HG02571 (cell line): ENCODE data around the gene DNAJC3.
"Not testable (repeated sequence)": the region's sequence is repeated elsewhere in the genome, so short reads cannot be mapped to it uniquely, and the experiment has no call there.

Experiments used
- ATAC-seq: cut with Tn5 transposase; IDR thresholded peaks from one replicate; pipeline ENCODE4 v1.9.1; 2021; ENCODE audit warnings: mild to moderate bottlenecking, moderate library complexity; ENCODE audit not compliant: unreplicated experiment

The DNAJC3 gene

DNA sequence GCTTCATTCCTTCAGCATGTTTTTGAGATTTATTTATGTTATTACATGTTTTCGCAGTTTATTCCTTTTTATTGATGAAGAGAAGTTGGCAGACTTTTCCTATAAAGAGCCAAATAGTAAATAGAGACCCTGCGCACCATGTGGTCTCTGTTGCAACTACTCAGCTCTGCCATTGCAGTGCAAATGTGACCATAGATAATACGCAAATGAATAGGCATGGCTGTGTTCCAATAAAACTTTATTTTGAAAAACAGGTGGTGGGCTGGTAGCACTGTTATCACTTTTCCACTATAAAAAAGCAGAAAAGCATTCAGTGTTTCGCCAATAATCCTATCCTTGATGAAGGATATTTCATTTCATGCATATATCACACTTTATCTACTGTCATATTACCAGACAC, 95.0 kb downstream of the DNAJC3 start:
- no peak for ATAC-seq

DNA sequence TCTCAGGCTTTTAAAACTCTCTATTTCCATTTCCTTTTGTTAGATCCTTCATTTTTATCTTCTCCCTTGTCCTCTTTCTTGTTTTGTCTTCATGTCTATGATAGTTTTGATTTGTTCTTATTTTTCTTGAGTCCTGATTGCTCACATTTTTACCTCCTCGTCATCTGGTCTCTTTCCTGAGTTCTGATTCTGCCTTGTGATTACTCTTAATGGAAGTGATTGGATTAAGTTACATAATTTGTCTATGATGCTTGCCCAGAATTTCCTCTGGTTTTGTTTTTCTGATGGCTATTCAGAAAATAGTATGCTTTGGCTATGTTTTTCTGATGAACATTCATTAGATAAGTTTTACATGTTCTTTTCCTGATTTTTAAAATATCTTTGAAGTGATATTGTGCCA, 102.6 kb downstream of the DNAJC3 start:
- no peak for ATAC-seq

DNA sequence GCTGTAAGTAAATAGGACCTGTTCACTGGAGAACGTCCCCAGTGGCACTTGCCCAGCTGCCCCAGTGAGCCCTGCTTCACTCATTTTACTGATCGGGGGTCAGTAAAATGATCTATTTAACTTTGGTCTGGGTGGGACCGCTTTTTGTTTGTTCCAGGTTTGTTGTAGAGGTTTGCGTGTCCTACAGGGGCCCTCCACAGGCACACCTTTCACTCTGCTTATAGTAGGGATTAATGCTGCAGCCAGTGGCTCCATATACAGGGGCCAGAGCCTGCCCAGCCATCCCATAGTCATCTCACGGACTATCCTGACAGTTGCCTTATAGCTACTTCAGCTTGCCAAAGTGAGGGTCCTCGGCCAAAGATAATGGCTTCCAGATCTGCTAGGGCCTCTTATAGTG, 104.1 kb downstream of the DNAJC3 start:
- ATAC-seq, result no peak

DNA sequence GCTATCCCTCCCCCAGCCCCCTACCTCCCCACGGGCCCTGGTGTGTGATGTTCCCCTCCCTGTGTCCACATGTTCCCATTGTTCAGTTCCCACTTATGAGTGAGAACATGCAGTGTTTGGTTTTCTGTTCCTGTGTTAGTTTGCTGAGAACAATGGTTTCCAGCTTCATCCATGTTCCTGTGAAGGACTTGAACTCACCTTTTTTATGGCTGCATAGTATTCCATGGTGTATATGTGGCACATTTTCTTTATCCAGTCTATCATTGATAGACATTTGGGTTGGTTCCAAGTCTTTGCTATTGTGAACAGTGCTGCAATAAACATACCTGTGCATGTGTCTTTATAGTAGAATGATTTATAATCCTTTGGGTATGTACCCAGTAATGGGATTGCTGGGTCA, 105.0 kb downstream of the DNAJC3 start:
- not testable (repeated sequence) for ATAC-seq

DNA sequence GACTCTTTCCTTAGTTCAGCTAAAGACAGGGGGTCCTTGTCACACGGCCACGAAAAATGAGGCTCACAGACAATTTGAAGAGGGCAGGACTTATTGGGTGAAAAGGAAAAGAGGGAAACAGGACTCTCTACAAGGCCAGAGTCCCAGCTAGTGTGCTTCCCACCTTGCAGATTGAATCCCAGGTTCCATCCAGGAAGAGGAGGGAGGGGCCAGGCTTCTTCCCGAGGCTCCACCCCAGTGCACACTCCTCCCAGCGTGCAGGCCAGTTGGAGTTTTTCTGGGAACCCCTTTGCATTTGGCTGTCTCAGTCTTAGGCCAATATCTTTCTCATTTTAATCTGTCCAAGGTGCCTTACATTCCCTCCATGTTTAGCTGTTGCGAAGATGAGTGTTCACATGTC, 106.8 kb downstream of the DNAJC3 start:
- ATAC-seq, result no peak

DNA sequence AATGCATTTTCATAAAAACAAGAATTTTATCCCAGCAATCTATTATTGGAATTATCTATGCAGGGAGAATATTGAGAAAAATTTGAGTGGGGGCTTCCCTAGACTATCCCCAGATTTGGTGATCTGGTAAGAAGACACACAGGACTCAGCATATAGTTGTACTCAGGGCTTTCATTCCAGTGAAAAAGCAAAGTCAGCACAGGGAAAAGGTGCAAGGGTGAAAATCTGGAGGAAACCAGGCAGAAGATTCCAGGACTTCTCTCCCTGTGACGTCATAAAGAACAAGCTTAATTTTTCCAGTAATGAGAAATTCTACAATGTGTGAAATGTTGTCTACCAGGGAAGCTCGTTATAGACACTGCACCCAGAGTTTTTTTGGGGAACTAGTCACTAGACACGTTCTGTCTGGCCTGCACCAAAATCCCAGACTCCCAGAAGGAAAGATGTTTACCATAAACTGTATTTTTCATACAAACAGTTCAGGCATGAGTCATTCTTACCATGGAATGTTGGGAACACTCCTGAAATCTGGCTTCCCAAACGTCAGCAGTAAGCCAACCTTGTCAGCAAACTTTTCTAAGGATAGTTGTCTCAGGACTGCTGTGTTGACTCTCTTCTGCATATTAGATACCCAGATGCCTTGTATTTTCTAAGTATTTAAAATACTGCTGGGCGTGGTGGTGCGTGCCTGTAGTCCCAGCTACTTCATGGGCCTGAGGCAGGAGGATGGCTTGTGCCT, 107.4 kb downstream of the DNAJC3 start:
- no peak for ATAC-seq

DNA sequence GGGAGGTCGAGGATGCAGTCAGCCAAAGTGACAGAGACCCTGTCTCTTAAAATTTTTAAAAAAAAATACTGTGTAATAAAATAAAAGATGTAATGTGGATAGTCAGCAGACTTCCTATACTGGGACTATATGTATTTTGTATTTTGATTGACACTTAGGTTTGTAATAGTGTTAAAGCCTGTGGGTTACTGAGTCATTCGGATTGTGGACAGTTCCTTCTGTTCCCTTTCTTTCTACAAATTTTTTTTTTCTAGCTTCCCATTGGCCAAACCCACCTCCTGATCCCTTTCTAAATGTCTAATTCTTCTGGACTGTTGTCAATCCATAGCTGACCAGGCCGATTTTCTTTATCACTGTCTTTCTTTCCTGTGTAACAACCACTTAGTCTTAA, 108.0 kb downstream of the DNAJC3 start:
- ATAC-seq, result no peak

DNA sequence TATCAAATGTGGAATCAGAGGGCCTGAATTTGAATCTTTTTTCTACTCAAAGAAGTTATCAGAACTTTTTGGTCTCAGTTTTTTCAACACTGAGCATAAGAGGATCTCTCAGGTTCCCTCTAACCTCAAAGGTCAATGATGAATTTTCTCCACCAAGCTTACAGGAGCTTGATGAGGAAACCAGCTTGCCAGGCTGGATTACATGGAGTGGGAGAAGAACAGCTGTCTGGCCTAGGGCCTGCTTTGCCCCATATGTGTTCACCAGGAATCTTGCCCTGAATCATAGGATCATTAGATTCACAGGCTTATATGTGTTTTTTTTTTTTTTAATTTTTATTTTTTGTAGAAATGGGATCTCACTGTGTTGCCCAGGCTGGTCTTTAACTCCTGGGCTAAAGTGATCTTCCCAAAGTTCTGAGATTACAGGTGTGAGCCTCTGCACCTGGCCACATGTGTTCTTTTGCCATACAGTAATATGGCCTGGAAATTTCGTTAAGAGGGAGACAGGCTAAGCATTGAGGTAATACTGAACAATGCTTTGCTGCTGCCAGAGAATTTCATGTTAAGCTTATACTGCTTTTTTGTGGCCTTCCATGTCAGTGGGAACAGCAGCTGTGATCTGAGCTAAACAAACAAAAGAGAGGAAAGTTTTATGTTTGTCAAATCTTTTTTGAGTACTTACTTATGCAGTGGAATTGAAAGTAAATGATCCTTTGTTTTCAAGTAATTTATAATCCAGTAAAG, 110.6 kb downstream of the DNAJC3 start:
- ATAC-seq, result no peak

DNA sequence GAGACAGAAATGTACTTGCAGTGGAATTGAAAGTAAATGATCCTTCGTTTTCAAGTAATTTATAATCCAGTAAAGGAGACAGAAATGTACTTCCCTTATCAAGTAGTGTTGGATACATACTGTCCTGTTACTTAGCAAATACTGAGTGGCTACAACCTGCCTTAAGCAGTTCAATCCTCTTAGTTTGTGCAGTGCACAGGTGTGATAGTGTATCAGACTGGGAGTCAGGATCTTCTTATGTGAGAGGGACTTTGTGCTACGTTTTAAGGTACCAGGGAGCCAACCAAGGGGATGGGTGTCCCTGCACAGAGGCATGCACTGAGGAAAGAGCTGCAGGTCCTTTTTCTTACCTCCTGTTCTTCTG, 111.1 kb downstream of the DNAJC3 start:
- ATAC-seq, result no peak

DNA sequence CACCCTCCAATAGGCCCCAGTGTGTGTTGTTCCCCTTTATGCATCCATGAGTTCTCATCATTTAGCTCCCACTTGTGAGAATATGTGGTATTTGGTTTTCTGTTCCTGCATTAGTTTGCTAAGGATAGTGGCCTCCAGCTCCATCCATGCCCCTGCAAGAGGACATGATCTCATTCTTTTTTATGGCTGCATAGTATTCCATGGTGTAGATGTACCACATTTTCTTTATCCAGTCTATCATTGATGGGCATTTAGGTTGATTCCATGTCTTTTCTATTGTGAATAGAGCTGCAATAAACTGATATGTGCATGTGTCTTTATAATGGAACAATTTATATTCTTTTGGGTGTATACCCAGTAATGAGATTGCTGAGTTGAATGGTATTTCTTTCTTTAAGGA, 112.4 kb downstream of the DNAJC3 start:
- ATAC-seq, result not testable (repeated sequence)

DNA sequence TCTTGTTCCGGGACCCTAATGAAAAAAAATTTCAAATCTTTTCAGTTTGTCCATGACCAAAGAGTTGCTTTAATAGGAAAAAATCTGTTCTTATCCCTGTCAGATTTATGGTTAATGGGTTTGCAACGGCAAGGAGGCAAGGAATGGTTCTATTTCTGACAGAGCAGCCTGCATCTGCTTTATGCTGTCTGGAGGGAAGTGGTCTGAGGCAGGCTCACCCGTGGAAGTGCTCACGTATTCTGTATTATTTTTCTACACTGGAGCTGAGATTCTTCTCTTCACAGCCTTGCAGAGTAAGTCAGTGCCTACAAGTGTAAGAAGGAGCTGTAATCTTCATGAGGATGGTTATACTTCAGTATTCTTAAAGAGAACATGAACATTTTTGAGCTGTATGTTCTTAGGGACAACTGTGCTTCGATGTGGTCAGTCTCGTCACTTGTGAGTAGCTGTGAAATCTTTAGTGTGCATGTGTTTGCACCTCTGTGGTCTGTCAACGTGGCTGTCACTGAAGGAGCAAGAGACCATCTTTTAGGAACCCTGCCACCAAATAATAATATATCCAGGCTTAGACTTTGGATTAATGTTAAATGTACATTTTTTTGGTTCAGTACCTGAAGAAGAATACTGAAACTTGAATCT, 114.3 kb downstream of the DNAJC3 start:
- ATAC-seq, result no peak

DNA sequence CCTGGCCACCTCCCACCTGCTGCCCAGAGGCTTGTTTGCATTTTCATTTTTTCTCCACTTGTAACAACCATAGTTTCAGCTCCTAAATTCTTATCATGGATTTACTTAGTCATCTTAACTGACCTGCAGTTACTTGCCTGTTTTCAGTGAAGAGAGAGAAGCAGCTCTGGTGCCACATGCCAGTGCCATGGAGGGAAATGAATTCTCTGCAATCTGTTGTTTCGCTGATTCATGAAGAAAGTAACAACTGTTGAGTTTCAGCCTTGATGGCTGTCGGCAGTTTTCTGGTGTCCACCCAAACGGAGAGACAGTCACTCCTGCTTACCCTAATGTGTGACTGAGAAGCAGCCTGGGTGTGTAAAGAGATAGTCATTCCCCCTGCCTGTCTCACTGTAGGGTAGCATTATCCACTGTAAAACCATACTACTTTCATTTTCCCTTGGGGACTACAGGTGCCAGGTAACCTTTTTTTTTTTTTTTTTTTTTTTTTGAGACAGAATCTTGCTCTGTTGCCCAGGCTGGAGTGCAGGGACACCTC, 116.1 kb downstream of the DNAJC3 start:
- no peak for ATAC-seq

DNA sequence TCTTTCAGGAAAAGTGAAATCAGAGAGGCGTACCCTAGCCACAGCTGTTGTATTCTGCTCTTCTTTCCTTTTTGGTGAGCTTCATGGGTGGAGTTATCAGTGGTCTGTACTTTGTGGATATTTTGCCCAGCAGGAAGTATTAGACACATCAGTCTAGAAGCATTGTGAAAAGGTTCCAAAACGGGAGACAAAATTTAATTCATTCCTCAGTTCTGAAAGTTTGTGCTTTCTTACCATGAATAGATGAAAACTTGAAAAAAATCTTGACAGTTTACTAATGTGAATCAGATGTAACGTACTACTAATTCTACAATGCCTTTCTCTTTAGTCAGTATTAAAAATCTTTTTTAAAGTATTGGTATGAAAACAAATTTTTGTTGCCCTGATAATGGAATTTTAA, 116.8 kb downstream of the DNAJC3 start:
- ATAC-seq, result no peak

DNA sequence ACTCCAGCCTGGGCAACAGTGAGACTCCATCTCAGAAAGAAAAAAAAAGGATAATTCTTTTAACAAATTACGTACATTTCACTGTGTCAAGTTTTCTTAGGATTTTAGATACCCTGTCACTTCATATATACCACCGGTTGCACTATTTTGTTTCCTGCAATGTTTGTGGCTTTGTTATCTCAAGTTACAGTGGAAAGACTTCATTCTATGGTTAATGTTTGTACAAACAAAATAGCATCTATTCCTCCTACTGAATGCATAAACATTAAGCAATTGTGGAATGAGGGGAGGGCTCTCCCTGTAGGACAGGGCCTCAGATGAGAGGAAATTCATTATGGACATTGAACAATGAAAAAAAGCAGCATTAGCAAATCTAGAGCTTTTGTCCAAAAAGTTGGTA, 120.1 kb downstream of the DNAJC3 start:
- no peak for ATAC-seq

DNA sequence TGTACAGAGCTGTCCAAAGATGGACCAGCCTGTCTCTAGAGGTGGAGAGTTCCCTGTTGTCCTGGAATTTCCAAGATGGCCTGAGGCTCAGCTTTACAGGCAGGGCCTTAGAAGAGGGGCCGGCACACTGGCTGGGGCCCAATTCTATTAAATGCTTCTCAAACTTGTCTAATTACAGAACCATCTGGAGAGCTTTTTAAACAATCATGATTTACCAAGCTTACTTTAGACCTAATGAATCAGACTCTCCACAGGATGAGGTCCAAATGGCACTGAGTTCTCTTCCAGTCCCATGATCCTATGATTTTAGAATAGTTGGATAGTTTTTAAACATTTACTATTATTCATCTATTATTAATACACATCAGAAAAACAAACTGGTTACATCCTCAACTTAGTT, 123.5 kb downstream of the DNAJC3 start:
- no peak for ATAC-seq

DNA sequence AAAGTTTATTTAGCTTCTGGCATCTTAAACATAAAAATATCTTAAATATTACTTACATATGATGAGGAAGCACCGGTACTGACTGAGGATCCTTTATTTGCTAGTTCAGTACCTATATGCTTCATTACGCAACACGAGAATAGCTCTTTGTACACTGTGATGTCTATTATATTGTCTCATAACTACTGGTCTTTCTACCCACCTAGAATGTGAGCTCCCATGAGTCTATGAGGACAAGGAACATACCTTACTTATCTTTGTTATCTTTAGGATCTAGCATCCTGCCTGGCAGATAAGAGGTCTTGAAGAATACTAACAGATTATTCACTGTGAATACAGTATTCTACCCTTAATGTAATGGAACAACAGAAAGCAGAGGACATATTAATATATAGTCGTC, 124.9 kb downstream of the DNAJC3 start:
- ATAC-seq, result no peak

DNA sequence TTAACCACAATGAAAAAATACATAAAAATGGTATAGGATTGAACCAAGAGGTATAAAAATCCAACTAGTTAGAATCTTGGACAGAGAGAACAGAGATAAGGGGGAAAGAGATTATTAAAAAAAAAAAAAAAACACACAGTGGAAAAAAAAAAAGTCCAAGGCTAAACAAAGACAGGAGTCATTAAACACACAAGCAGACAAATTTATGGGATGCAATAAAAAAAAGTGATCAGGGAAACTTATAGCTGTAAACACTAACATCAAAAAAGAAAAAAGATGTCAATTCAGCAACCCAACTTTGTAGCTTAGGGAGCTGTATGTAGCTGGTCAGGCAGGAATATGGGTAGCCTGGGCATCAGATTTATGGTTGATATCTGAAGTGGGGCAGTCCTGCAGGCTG, 129.0 kb downstream of the DNAJC3 start:
- ATAC-seq, result no peak

DNA sequence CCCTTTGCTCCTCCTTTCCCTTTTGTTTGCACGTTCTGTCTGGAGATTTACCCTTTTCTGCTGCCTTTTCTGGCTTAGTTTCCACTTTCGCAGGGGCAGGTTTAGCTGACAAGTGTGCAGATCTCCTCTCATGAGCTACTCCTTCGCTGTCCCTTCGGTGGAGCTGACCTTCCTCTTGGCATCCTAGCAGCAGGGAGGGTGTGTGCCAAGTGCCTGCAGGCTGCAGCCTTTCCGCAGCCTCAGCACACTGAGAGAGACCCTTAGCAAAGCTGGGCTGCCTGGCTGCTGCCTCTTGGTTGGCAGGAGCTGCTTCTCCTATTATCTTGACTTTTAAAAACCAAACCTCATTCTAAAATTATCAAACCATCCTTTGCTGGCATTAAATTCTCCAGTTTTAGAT, 132.5 kb downstream of the DNAJC3 start:
- ATAC-seq, result no peak

DNA sequence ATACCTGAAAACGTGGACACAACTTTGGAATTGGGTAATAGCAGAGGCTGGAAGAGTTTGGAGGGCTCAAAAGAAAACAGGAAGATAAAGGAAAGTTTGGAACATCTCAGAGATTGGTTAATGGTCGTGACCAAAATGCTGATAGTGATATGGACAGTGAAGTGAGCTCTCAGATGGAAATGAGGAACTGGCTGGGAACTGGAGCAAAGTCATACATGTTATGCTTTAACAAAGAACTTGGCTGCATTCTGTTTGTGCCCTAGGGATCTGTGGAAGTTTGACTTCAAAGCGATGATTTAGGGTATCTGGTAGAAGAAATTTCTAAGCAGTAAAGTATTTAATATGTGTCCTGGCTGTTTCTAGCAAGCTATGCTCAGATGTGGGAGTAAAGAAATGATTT, 136.2 kb downstream of the DNAJC3 start:
- no peak for ATAC-seq

DNA sequence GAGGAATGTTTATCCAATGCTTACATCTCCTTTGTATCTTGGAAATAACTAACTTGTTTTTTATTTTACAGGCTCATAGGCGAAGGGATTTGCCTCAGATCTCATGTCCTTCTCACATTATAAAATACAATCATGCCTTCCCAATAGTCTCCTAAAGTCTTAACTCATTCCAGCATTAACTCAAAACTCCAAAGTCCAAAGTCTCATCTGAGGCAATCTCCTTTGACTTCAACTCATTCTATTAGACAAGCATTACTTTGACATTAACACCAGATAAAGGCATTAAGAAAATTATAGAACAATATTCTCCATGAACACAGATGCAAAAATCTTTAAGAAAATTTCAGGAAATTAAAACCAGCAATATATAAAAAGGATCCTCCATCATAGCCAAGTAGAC, 137.6 kb downstream of the DNAJC3 start:
- ATAC-seq, result no peak

DNA sequence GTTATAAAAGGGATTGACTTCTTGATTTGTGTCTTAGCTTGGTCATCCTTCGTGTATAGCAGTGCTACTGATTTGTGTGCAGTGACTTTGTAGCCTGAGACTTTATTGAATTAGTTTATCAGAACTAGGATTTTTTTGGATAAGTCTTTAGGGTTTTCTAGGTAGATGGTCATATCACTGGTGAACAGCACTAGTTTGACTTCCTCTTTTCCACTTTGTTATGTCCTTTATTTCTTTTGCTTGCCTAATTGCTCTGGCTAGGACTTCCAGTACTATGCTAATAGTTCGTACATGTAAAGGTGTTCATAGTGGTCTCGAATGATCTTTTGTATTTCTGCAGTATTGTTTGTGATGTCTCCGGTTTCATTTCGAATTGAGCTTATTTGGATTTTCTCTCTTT, 145.4 kb downstream of the DNAJC3 start:
- ATAC-seq, result no peak

DNA sequence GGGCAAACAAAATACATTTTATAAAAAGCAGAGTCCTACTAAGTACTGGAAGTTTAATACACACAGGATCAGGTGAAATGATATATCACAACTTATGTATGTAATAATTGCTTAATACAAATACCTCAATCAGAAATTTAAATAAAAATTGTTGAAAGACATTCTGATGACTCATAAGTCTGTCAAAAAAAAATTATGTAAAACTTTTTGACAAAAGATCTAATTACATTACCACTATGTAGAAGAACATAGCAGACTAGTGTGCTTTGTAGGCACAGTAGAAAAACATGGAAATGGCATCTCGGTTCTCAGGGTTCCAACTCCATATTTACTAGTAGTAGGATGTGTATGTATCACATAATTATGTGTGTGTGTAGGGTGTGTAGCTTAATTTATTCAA, 156.2 kb downstream of the DNAJC3 start:
- ATAC-seq, result no peak
